ENCODE measurements around the gene FDPS.

DNA sequence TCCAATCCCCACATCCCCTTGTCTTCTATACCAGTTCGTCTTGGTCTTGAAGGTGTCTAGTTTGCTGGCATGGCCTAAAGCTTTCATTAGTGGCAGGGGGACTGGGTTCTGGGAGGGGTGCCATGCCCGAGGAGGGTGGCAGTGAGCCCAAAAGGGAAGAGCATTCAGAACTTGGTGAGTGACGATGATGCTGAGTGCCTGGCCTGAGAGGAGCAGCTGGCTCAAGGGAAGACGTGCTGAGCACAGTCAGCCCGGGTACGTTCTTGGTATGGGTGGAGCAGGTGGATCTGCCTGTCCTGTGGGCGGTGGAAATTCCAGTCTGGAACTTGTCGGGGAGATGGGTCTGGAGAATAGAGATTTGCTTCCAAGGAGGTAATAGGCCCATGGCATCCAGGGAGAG lies 4.6 kb downstream of the FDPS start:
- TF ChIP-seq, protein P1, sequence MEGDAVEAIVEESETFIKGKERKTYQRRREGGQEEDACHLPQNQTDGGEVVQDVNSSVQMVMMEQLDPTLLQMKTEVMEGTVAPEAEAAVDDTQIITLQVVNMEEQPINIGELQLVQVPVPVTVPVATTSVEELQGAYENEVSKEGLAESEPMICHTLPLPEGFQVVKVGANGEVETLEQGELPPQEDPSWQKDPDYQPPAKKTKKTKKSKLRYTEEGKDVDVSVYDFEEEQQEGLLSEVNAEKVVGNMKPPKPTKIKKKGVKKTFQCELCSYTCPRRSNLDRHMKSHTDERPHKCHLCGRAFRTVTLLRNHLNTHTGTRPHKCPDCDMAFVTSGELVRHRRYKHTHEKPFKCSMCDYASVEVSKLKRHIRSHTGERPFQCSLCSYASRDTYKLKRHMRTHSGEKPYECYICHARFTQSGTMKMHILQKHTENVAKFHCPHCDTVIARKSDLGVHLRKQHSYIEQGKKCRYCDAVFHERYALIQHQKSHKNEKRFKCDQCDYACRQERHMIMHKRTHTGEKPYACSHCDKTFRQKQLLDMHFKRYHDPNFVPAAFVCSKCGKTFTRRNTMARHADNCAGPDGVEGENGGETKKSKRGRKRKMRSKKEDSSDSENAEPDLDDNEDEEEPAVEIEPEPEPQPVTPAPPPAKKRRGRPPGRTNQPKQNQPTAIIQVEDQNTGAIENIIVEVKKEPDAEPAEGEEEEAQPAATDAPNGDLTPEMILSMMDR (IDR thresholded peaks at IDR 0.05) = no peak
- TF ChIP-seq EZH2 (IDR thresholded peaks at IDR 0.05; ENCODE audit: borderline replicate concordance, insufficient read depth, low read depth, low read length, poor library complexity, severe bottlenecking) = no peak
